Eye (tissue), 1 donor: ENCODE data around the gene NELL1.
"Not testable (repeated sequence)": the region's sequence is repeated elsewhere in the genome, so short reads cannot be mapped to it uniquely, and the experiment has no call there.

Source experiments
- DNase-seq: peaks from one replicate; pipeline ENCODE4 v3.0.0-alpha.2; 2015

Gene NELL1

GRCh38 chr11:20771681-20772080, 102.3 kb downstream of the NELL1 start:
- DNase-seq: no peak

GRCh38 chr11:20775331-20775730, 105.9 kb downstream of the NELL1 start:
- DNase-seq: no peak

- DNase-seq: no peak
These were observed 113.4 kb downstream of the NELL1 start for GRCh38 chr11:20782775-20783174.

GRCh38 chr11:20783220-20783619, 113.8 kb downstream of the NELL1 start:
- DNase-seq: no peak

GRCh38 chr11:20790622-20791021, 121.2 kb downstream of the NELL1 start:
- DNase-seq: no peak

GRCh38 chr11:20795005-20795404, 125.6 kb downstream of the NELL1 start:
- no peak for DNase-seq

GRCh38 chr11:20808328-20808727, 138.9 kb downstream of the NELL1 start:
- DNase-seq: no peak

GRCh38 chr11:20821046-20821445, 151.7 kb downstream of the NELL1 start:
- DNase-seq: no peak

GRCh38 chr11:20821470-20821869, 152.1 kb downstream of the NELL1 start:
- DNase-seq: peak; percentile 11

- no peak for DNase-seq
These were observed 155.4 kb downstream of the NELL1 start for GRCh38 chr11:20824773-20825172.

- DNase-seq: no peak
These were observed 166.2 kb downstream of the NELL1 start for GRCh38 chr11:20835561-20835960.

GRCh38 chr11:20839231-20839630, 169.8 kb downstream of the NELL1 start:
- no peak for DNase-seq

GRCh38 chr11:20840341-20840740, 171.0 kb downstream of the NELL1 start:
- DNase-seq: no peak

- DNase-seq: no peak
These were observed 174.8 kb downstream of the NELL1 start for GRCh38 chr11:20844216-20844615.

GRCh38 chr11:20844630-20845029, 175.2 kb downstream of the NELL1 start:
- DNase-seq: no peak

- DNase-seq: peak; percentile 67
These were observed 185.0 kb downstream of the NELL1 start for GRCh38 chr11:20854215-20854955.

GRCh38 chr11:20861322-20861721, 191.9 kb downstream of the NELL1 start:
- DNase-seq: no peak

- DNase-seq: not testable (repeated sequence)
These were observed 192.9 kb downstream of the NELL1 start for GRCh38 chr11:20862263-20862662.

GRCh38 chr11:20864628-20865027, 195.2 kb downstream of the NELL1 start:
- no peak for DNase-seq

GRCh38 chr11:20865161-20865560, 195.8 kb downstream of the NELL1 start:
- DNase-seq: no peak

- no peak for DNase-seq
These were observed 199.7 kb downstream of the NELL1 start for GRCh38 chr11:20869123-20869522.

- DNase-seq: peak; percentile 47
These were observed 203.7 kb downstream of the NELL1 start for GRCh38 chr11:20873054-20873453.

GRCh38 chr11:20874358-20874757, 205.0 kb downstream of the NELL1 start:
- no peak for DNase-seq

- no peak for DNase-seq
These were observed 206.5 kb downstream of the NELL1 start for GRCh38 chr11:20875889-20876288.

- no peak for DNase-seq
These were observed 207.4 kb downstream of the NELL1 start for GRCh38 chr11:20876738-20877137.
